Measurements from ENCODE around the gene ZNF79. TPM values are rescaled to one million over a fixed set of nuclear protein-coding genes. Genes with fewer than 3 reads are reported as not detected.

The ZNF79 gene
- total and polyA plus RNA-seq, 2 of the 4 experiments (the other 2 are of a cell fraction): 5.6 to 15.4 TPM

GRCh38 chr9:127488946-127489345, 64.8 kb downstream of the ZNF79 start:
- Histone ChIP-seq H2AFZ (replicated peaks; ENCODE audit: low read length, poor library complexity) (no peak overlapping the region), H3K27ac (ENCODE audit: insufficient read depth, low read length) (no peak overlapping the region), H3K9me3 (ENCODE audit: control insufficient read depth, insufficient read depth, low read length) (no peaks in the 10 kb centered on the region), H4K20me1 (ENCODE audit: insufficient read depth, low read length) (no peaks in the 10 kb centered on the region; the same call in 1 of the 2 replicates), H3K23ac (ENCODE audit: low read depth, low read length) (no peak overlapping the region), H3K56ac (ENCODE audit: extremely low read depth, insufficient read depth, low read length) (no peak overlapping the region), H3K36me3 (ENCODE audit: control insufficient read depth, insufficient read depth, low read length) (peaks cover 40% of the 10 kb centered on the region), H4K5ac (ENCODE audit: low read depth, low read length) (no peak overlapping the region), H2BK5ac (ENCODE audit: low read depth, low read length, poor library complexity, severe bottlenecking) (no peak overlapping the region), H2BK120ac (ENCODE audit: low read depth, low read length) (no peak overlapping the region), H4K8ac (ENCODE audit: low read depth in 2 of 2, low read length in 2 of 2) (no peak overlapping the region), H2BK20ac (ENCODE audit: low read depth, low read length) (no peak overlapping the region), H3K4me1 (ENCODE audit: control insufficient read depth, insufficient read depth, low read length) (peaks cover 8% of the 10 kb centered on the region; the same call in 1 of the 2 replicates), H3K4ac (ENCODE audit: low read depth, low read length) (no peak overlapping the region), H3K4me3 (ENCODE audit: insufficient read depth, low read depth, low read length) (no peak overlapping the region), H3K9me1 (ENCODE audit: insufficient read depth, low read length) (peaks cover 3% of the 10 kb centered on the region; the same call in 1 of the 2 replicates), H3K14ac (replicated peaks; ENCODE audit: low read depth, low read length) (no peak overlapping the region), H3K27me3 (ENCODE audit: control insufficient read depth, insufficient read depth, low read length) (no peaks in the 10 kb centered on the region), H3K9ac (ENCODE audit: low read depth, low read length) (no peak overlapping the region), H3K79me1 (ENCODE audit: low read depth in 1 of 2, low read length in 2 of 2) (peaks cover 2 to 15% of the 10 kb centered on the region in 2 experiments; a peak in 1 of 4 replicates), H3K4me2 (ENCODE audit: low read depth, low read length) (no peak overlapping the region), H2AK5ac (ENCODE audit: low read depth, low read length) (no peak overlapping the region), H4K91ac (ENCODE audit: insufficient read depth, low read depth, low read length) (no peak overlapping the region), H2AK9ac (replicated peaks; ENCODE audit: low read depth, low read length, poor library complexity) (no peak overlapping the region), H3K18ac (ENCODE audit: low read depth, low read length) (no peak overlapping the region), H2BK15ac (ENCODE audit: low read depth, low read length) (no peak overlapping the region)
- DNase-seq (no peak), ATAC-seq (ENCODE audit: low read depth) (no peak)
- 100% methylated on average over 1 of the region's 8 CpGs; no CpG with 5 or more reads in 1 of the 2 experiments for WGBS, 2 experiments (ENCODE audit: extremely low coverage in 2 of 2, insufficient read length in 1 of 2)
- ChIA-PET CTCF (no interaction called here), POLR2A (ENCODE audit: unreplicated experiment) (no interaction called here)
- dilution Hi-C loops (cut with HindIII; ENCODE audit: low sequenced_read_pairs, unreplicated experiment) (no loop called here), in situ Hi-C loops (cut with MboI; ENCODE audit: low sequenced_read_pairs) (no loop called here), intact Hi-C loops (cut with micrococcal nuclease) (no loop called here)
- BruUV-seq (replicated peaks): no TSS peak
- TF ChIP-seq RCOR1 (IDR thresholded peaks at IDR 0.05; ENCODE audit: insufficient replicate concordance, low read length) (no peak), RAD21 (IDR thresholded peaks at IDR 0.05; ENCODE audit: low read length) (no peak), MAZ (IDR thresholded peaks at IDR 0.05; ENCODE audit: borderline replicate concordance, low read depth, low read length) (no peak), MAFK (IDR thresholded peaks at IDR 0.05; ENCODE audit: low read depth, low read length) (no peak), RFX5 (IDR thresholded peaks at IDR 0.05; ENCODE audit: low read depth, low read length) (no peak), NFE2L2 (IDR thresholded peaks at IDR 0.05; ENCODE audit: low read depth, low read length) (no peak), FOS (IDR thresholded peaks at IDR 0.05; ENCODE audit: low read depth, low read length) (no peak), CTCF (conservative IDR thresholded peaks at IDR 0.05; ENCODE audit: low read depth, low read length) (no peak), CHD1 (IDR thresholded peaks at IDR 0.05; ENCODE audit: low read depth, low read length) (no peak), MXI1 (IDR thresholded peaks at IDR 0.05; ENCODE audit: borderline replicate concordance, low read depth, low read length) (no peak), CEBPB (IDR thresholded peaks at IDR 0.05; ENCODE audit: low read depth, low read length) (no peak), BHLHE40 (IDR thresholded peaks at IDR 0.05; ENCODE audit: low read depth, low read length) (no peak), SMC3 (IDR thresholded peaks at IDR 0.05; ENCODE audit: low read depth, low read length) (no peak), USF2 (IDR thresholded peaks at IDR 0.05; ENCODE audit: low read depth, low read length) (no peak), POLR2A (IDR thresholded peaks at IDR 0.05; ENCODE audit: low read depth, low read length) (no peak)
- TF ChIP-seq, protein P1, sequence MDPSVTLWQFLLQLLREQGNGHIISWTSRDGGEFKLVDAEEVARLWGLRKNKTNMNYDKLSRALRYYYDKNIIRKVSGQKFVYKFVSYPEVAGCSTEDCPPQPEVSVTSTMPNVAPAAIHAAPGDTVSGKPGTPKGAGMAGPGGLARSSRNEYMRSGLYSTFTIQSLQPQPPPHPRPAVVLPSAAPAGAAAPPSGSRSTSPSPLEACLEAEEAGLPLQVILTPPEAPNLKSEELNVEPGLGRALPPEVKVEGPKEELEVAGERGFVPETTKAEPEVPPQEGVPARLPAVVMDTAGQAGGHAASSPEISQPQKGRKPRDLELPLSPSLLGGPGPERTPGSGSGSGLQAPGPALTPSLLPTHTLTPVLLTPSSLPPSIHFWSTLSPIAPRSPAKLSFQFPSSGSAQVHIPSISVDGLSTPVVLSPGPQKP (IDR thresholded peaks at IDR 0.05; ENCODE audit: borderline replicate concordance, low read depth, low read length): no peak

Data from IMR-90 (cell line).